Breast epithelium (tissue), 3 donors: ENCODE data around the gene PDHX.
"Not testable (repeated sequence)": the region's sequence is repeated elsewhere in the genome, so short reads cannot be mapped to it uniquely, and the experiment has no call there.

Source experiments
- CTCF ChIP-seq, 3 donors: fragments of 450-650 bp; IDR thresholded peaks; one replicate each; pipeline ENCODE4 v1.5.1; 2016 to 2017; ENCODE audit warnings: antibody characterized with exemption in 3 of 3, mild to moderate bottlenecking in 3 of 3, moderate library complexity in 3 of 3
- POLR2A ChIP-seq: fragments of 450-650 bp; IDR thresholded peaks from one replicate; pipeline ENCODE4 v1.6.1; 2016; ENCODE audit warnings: antibody characterized with exemption, mild to moderate bottlenecking, moderate library complexity

- not testable (repeated sequence) for TF ChIP-seq CTCF (IDR thresholded peaks at IDR 0.05); POLR2A
Observed at GRCh38 chr11:35023940-35024339, 107.5 kb downstream of the PDHX start.
